Lower lobe of right lung (tissue), 2 donors: ENCODE measurements around the gene RAB35. TPM values are rescaled to one million over a fixed set of nuclear protein-coding genes. Genes with fewer than 3 reads are reported as not detected.

Experiments
- ATAC-seq, 2 donors: fragments of 200-7000 bp; cut with Tn5 transposase; one replicate each; pipeline ENCODE4 v1.9.1; 2020 to 2022; ENCODE audit warnings: mild to moderate bottlenecking in 2 of 2, moderate library complexity in 2 of 2
- DNase-seq: peaks from one replicate; pipeline ENCODE4 v3.0.0-alpha.2; 2020
- H3K27ac ChIP-seq: fragments of 200-600 bp; one replicate; pipeline ENCODE4 v1.8.0; 2022
- H3K27me3 ChIP-seq: fragments of 200-600 bp; one replicate; pipeline ENCODE4 v1.8.0; 2022; ENCODE audit warnings: low read depth
- H3K36me3 ChIP-seq: fragments of 200-600 bp; one replicate; pipeline ENCODE4 v1.8.0; 2022; ENCODE audit warnings: mild to moderate bottlenecking
- H3K4me1 ChIP-seq: fragments of 200-600 bp; one replicate; pipeline ENCODE4 v1.8.0; 2022
- H3K4me3 ChIP-seq: fragments of 200-600 bp; one replicate; pipeline ENCODE4 v1.8.0; 2022; ENCODE audit warnings: mild to moderate bottlenecking
- H3K9me3 ChIP-seq: fragments of 200-600 bp; one replicate; pipeline ENCODE4 v1.8.0; 2022
- intact Hi-C: fragments of 100-400 bp; cut with DNase I; formaldehyde crosslinking; loops from one replicate; pipeline ENCODE4 v1.11.0; 2022
- total RNA-seq: library from RNA; stranded (reverse); fragmentation: NEBNext Ultra II Directional; extraction: Animal tissue kit (Norgen Biotek cat#: 25700); gene quantifications from one replicate; pipeline ENCODE4 v1.2.1, GENCODE V29; 2021
- TF ChIP-seq, protein P1 (sequence below): fragments of 200-600 bp; IDR thresholded peaks from one replicate; pipeline ENCODE4 v1.8.0; 2022; ENCODE audit warnings: antibody characterized with exemption, mild to moderate bottlenecking
- donor health status: DM: no; HTN: yes; CAD: no; lungs with severe emphysema.

Gene RAB35
- total RNA-seq, 1 donor from 2014 or later, result 48.2 TPM

DNA sequence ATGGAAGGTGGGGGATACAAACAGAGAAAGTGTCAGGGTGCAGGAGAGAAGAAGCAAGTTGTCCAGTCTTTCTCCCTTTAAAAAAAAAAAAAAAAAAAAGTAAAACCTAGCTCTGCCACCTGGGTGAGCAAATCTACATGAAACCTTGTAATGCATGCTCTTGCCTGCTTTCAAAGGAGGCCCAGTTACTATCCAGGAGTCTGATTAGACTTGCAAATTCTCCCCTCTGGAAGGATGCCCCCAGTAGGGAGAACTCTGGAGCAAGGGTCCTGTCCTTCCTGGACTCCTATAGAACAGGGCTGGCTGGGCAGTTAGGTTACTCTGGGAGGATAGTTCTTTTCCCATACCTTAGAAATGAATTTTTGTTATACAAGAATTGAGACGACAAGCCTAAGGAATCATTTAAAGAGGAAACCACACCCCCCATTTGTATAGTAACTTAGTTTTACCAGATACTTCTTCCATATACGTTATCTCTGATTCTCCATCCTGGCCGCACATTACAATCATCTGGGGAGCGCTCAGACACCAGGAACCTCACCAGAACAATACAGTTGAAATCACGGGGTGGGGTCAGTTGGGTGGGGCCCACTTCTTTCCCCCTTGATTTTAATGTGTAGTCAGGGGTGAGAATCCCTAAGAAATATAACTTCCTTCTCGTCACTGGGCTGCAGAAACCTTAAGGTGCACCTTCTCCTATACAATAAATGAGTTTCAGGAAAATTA is 30.5 kb downstream of the RAB35 start:
- H3K9me3 ChIP-seq, result no peaks in the 10 kb centered on the region
- H3K27me3 ChIP-seq, result no peaks in the 10 kb centered on the region
- no peaks in the 10 kb centered on the region for H3K36me3 ChIP-seq
- intact Hi-C loops, result no loop called here
- peak overlapping the region; percentile 60 for H3K27ac ChIP-seq
- DNase-seq (peak; percentile 13), ATAC-seq (no peak)
- H3K4me3 ChIP-seq, result peak overlapping the region; percentile 42
- peaks cover 17% of the 10 kb centered on the region for H3K4me1 ChIP-seq
- TF ChIP-seq, protein P1, sequence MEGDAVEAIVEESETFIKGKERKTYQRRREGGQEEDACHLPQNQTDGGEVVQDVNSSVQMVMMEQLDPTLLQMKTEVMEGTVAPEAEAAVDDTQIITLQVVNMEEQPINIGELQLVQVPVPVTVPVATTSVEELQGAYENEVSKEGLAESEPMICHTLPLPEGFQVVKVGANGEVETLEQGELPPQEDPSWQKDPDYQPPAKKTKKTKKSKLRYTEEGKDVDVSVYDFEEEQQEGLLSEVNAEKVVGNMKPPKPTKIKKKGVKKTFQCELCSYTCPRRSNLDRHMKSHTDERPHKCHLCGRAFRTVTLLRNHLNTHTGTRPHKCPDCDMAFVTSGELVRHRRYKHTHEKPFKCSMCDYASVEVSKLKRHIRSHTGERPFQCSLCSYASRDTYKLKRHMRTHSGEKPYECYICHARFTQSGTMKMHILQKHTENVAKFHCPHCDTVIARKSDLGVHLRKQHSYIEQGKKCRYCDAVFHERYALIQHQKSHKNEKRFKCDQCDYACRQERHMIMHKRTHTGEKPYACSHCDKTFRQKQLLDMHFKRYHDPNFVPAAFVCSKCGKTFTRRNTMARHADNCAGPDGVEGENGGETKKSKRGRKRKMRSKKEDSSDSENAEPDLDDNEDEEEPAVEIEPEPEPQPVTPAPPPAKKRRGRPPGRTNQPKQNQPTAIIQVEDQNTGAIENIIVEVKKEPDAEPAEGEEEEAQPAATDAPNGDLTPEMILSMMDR, result no peak

DNA sequence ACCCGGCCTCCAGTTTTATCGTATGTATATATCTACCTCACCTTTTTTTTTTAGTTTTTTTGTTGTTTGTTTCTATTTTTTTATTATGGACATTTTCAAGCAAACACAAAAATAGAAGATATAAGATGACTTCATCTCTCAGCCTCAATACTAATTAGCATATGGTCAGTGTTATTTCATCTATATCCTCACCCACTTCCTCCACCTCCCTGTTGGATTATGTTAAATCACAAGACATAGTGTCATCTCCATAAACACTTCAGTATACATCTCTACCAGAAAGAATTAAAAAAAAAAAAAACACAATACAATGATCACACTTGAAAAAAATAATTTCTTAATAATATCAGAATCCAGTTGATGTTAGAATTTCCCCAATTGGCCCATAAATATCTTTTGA is 34.9 kb downstream of the RAB35 start:
- Histone ChIP-seq H3K27me3 (peaks cover 4% of the 10 kb centered on the region), H3K27ac (no peak overlapping the region), H3K4me1 (peaks cover 4% of the 10 kb centered on the region), H3K9me3 (no peaks in the 10 kb centered on the region), H3K36me3 (no peaks in the 10 kb centered on the region), H3K4me3 (no peak overlapping the region)
- DNase-seq (no peak), ATAC-seq (no peak)
- intact Hi-C loops, result no loop called here
- TF ChIP-seq, protein P1, result no peak

DNA sequence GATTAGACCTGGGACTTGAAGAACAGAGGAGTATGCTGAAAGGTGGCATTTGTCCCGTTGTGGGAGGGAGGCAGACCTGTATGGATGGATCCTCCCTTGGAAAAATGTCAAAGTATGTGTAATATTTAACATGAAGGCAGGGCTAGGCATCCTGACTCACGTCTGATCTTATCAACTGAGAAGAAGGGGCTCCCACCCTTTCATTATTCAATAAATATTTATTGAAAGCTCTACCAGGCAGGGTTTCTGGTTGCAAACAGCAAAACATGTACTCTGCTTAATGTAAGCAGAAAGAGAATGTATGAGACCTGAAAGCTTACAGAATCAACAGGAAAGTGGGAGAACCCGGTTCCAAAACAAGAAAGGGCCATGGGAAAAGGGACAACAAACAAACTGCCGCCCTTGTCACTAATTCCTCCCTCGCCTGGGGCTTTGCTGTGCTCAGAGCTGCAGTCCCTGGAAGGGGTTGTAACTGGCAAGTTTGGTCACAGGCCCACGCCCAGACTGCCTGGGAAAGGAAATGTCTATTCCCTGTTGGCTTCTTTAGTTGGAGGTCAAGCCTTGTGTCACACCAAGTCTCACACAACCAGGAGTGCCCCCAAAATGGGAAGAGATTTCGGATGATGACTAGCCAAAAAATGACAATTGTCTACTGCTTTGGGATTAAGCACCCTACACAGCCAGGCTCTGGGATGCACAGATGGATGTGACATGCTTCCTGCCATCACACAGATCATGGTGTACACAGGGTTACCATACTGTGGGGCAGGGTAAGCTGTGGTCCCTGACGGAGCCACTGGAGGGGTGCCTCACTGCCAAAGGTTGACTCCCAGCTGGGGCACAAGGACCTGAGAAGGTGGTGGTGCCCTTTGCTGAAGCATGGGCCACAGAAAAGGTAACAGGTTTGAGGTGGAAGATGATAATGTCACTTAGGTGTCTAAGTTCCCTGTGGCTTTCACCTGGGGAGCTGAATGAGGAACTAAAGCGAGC is 36.8 kb downstream of the RAB35 start:
- ATAC-seq (no peak), DNase-seq (no peak)
- Histone ChIP-seq H3K36me3 (no peaks in the 10 kb centered on the region), H3K4me1 (no peaks in the 10 kb centered on the region), H3K4me3 (no peak overlapping the region), H3K27ac (no peak overlapping the region), H3K9me3 (no peaks in the 10 kb centered on the region), H3K27me3 (peaks cover 4% of the 10 kb centered on the region)
- intact Hi-C loops, result no loop called here
- TF ChIP-seq, protein P1, result no peak

DNA sequence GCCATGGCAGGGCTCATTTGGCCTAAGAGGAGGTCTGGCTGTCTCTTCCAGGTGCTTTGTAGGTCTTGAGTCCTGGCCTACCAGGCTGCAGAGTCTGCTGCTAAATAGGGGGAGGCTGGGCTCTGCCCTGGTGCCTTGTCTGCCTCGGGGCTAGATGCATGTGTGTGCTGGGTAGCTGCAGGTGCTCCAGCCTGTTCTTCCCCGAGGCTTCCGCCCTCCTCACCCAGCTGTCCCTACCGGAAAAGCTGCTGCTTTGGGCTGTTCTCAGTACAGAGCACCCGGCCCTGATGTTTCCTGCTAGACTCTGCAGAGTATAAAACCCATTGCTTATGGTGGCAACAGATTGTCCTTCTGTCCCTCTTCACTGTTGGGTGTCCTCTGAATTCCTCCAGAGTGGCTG is 37.7 kb downstream of the RAB35 start:
- intact Hi-C loops, result no loop called here
- TF ChIP-seq, protein P1, result no peak
- Histone ChIP-seq H3K27me3 (peaks cover 4% of the 10 kb centered on the region), H3K4me1 (no peaks in the 10 kb centered on the region), H3K27ac (no peak overlapping the region), H3K9me3 (no peaks in the 10 kb centered on the region), H3K4me3 (no peak overlapping the region), H3K36me3 (no peaks in the 10 kb centered on the region)
- DNase-seq (no peak), ATAC-seq (no peak)

DNA sequence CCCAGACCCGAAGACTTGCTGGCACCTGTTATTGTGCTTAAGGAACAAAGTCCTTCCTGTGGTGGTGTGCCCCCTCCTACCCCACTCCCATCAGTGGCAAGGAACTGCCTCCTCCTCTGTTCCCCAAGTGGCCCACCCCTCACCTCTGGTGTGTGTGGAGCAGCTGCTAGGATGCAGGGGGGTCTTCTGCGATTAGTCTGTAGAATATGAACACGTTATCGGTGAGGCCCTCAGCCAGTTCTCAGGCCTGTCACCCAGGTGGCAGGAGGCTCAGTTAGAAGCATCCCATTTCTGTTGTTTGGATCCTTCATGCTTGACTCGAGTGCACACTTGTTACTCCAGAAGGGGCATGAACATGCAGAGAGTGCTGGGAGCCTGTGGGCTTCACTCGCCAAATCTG is 39.3 kb downstream of the RAB35 start:
- ATAC-seq, result no peak
- Histone ChIP-seq H3K27me3 (peaks cover 4% of the 10 kb centered on the region), H3K4me3 (no peak overlapping the region), H3K27ac (no peak overlapping the region), H3K36me3 (no peaks in the 10 kb centered on the region), H3K4me1 (no peaks in the 10 kb centered on the region), H3K9me3 (no peaks in the 10 kb centered on the region)
- TF ChIP-seq, protein P1, result no peak
- DNase-seq, result no peak
- intact Hi-C loops, result no loop called here
